Activated CD8-positive, alpha-beta memory T cell treated with anti-CD3 and anti-CD28 coated beads, Interleukin-2, amount 50 U/mL, for 4 hours (primary cell): ENCODE measurements around the gene GPR37L1.

Experiments
- DNase-seq: peaks from one replicate; pipeline ENCODE4 v3.0.0-alpha.2; 2020

Gene GPR37L1

GRCh38 chr1:202122639-202123335 lies at the start of gene GPR37L1:
GPR37L1 (plus strand) TSS chr1:202122917; CDS start chr1:202122964, 47 bp downstream.
- DNase-seq = no peak

GRCh38 chr1:202073206-202073605 lies 49.5 kb upstream of the GPR37L1 start:
- no peak for DNase-seq

- DNase-seq = no peak
Observed at GRCh38 chr1:202074985-202075384, 47.7 kb upstream of the GPR37L1 start.

GRCh38 chr1:202075389-202075788 lies 47.3 kb upstream of the GPR37L1 start:
- DNase-seq = no peak

- DNase-seq = no peak
Observed at GRCh38 chr1:202076050-202076511, 46.6 kb upstream of the GPR37L1 start.

GRCh38 chr1:202078241-202078640 lies 44.5 kb upstream of the GPR37L1 start:
- DNase-seq = no peak

- no peak for DNase-seq
Observed at GRCh38 chr1:202081992-202082391, 40.7 kb upstream of the GPR37L1 start.

GRCh38 chr1:202084791-202085681 lies 37.7 kb upstream of the GPR37L1 start:
- no peak for DNase-seq

- no peak for DNase-seq
Observed at GRCh38 chr1:202085682-202086373, 36.9 kb upstream of the GPR37L1 start.

GRCh38 chr1:202086579-202087350 lies 36.0 kb upstream of the GPR37L1 start:
- DNase-seq = no peak

- no peak for DNase-seq
Observed at GRCh38 chr1:202088206-202088605, 34.5 kb upstream of the GPR37L1 start.

GRCh38 chr1:202090994-202091393 lies 31.7 kb upstream of the GPR37L1 start:
- DNase-seq = no peak

GRCh38 chr1:202093858-202094257 lies 28.9 kb upstream of the GPR37L1 start:
- DNase-seq = no peak

- DNase-seq = no peak
Observed at GRCh38 chr1:202101184-202101583, 21.5 kb upstream of the GPR37L1 start.

- no peak for DNase-seq
Observed at GRCh38 chr1:202104073-202104472, 18.6 kb upstream of the GPR37L1 start.

GRCh38 chr1:202105571-202106339 lies 17.0 kb upstream of the GPR37L1 start:
- no peak for DNase-seq

- no peak for DNase-seq
Observed at GRCh38 chr1:202106340-202107254, 16.1 kb upstream of the GPR37L1 start.

GRCh38 chr1:202107321-202107761 lies 15.4 kb upstream of the GPR37L1 start:
- DNase-seq = no peak

GRCh38 chr1:202107801-202108731 lies 14.7 kb upstream of the GPR37L1 start:
- no peak for DNase-seq
